H9 (cell line): ENCODE measurements around the gene FCMR. TPM values are rescaled to one million over a fixed set of nuclear protein-coding genes. Genes with fewer than 3 reads are reported as not detected.

ENCODE experiments used
- DNase-seq: peaks from one replicate; pipeline ENCODE4 v3.0.0-alpha.2; 2017
- H2AFZ ChIP-seq: one replicate; pipeline ENCODE4 v1.6.1; 2013; ENCODE audit warnings: mild to moderate bottlenecking, low read length, control low read depth, moderate library complexity
- H2AK5ac ChIP-seq: 2 replicates; pipeline ENCODE4 v1.6.1; 2013; ENCODE audit warnings: low read length, control low read depth, mixed read lengths; ENCODE audit not compliant: insufficient read length
- H2BK120ac ChIP-seq: one replicate; pipeline ENCODE4 v1.6.1; 2013; ENCODE audit warnings: low read depth, mild to moderate bottlenecking, low read length, control low read depth, inconsistent platforms; ENCODE audit not compliant: poor library complexity, severe bottlenecking
- H2BK12ac ChIP-seq: 2 replicates; pipeline ENCODE4 v1.6.1; 2013; ENCODE audit warnings: low read length, control low read depth, mixed read lengths, low read depth; ENCODE audit not compliant: insufficient read length
- H2BK15ac ChIP-seq: 2 replicates; pipeline ENCODE4 v1.6.1; 2013; ENCODE audit warnings: low read depth, low read length, control low read depth
- H2BK20ac ChIP-seq: one replicate; pipeline ENCODE4 v1.6.1; 2013; ENCODE audit warnings: low read depth, mild to moderate bottlenecking, low read length, control low read depth, inconsistent platforms; ENCODE audit not compliant: poor library complexity, severe bottlenecking
- H2BK5ac ChIP-seq: 2 replicates; pipeline ENCODE4 v1.6.1; 2013; ENCODE audit warnings: low read length, control low read depth, mixed read lengths; ENCODE audit not compliant: insufficient read length
- H3K14ac ChIP-seq: 2 replicates; pipeline ENCODE4 v1.6.1; 2013; ENCODE audit warnings: low read length, control low read depth; ENCODE audit not compliant: insufficient read depth
- H3K18ac ChIP-seq: 2 replicates; pipeline ENCODE4 v1.6.1; 2013; ENCODE audit warnings: low read depth, mild to moderate bottlenecking, mixed read lengths, low read length, control low read depth; ENCODE audit not compliant: insufficient read length
- H3K23ac ChIP-seq: 2 replicates; pipeline ENCODE4 v1.6.1; 2013; ENCODE audit warnings: low read length, control low read depth, mixed read lengths, low read depth; ENCODE audit not compliant: insufficient read length
- H3K23me2 ChIP-seq: 2 replicates; pipeline ENCODE4 v1.6.1; 2013; ENCODE audit warnings: low read depth, mild to moderate bottlenecking, mixed read lengths, low read length, control low read depth; ENCODE audit not compliant: insufficient read length, poor library complexity, severe bottlenecking
- H3K27ac ChIP-seq: 2 replicates; pipeline ENCODE4 v1.5.1; 2013; ENCODE audit warnings: low read length, control low read depth, mixed read lengths, low read depth; ENCODE audit not compliant: insufficient read length
- H3K27me3 ChIP-seq: 2 replicates; pipeline ENCODE4 v1.6.1; 2013; ENCODE audit warnings: low read length, control low read depth, inconsistent platforms; ENCODE audit not compliant: insufficient read depth
- H3K4ac ChIP-seq: 2 replicates; pipeline ENCODE4 v1.6.1; 2013; ENCODE audit warnings: low read depth, mild to moderate bottlenecking, control low read depth, inconsistent platforms, low read length, moderate library complexity
- H3K4me1 ChIP-seq: 2 replicates; pipeline ENCODE4 v1.6.1; 2013; ENCODE audit warnings: low read length, control low read depth, inconsistent platforms; ENCODE audit not compliant: insufficient read depth
- H3K4me2 ChIP-seq: 2 replicates; pipeline ENCODE4 v1.6.1; 2013; ENCODE audit warnings: low read length, control low read depth, mixed read lengths; ENCODE audit not compliant: insufficient read length, insufficient read depth
- H3K56ac ChIP-seq: 2 replicates; pipeline ENCODE4 v1.6.1; 2013; ENCODE audit warnings: low read depth, mild to moderate bottlenecking, mixed read lengths, low read length, control low read depth; ENCODE audit not compliant: insufficient read length
- H3K79me1 ChIP-seq: 2 replicates; pipeline ENCODE4 v1.6.1; 2013; ENCODE audit warnings: low read depth, mild to moderate bottlenecking, moderate library complexity, low read length, control low read depth, inconsistent platforms; ENCODE audit not compliant: insufficient read depth, poor library complexity, severe bottlenecking
- H3K79me2 ChIP-seq: 2 replicates; pipeline ENCODE4 v1.6.1; 2013; ENCODE audit warnings: low read length, control low read depth, inconsistent platforms; ENCODE audit not compliant: insufficient read depth
- H3K9ac ChIP-seq: 2 replicates; pipeline ENCODE4 v1.6.1; 2013; ENCODE audit warnings: low read length, control low read depth, mixed read lengths; ENCODE audit not compliant: insufficient read length; ENCODE audit errors: extremely low read depth
- H3K9me3 ChIP-seq: one replicate; pipeline ENCODE4 v1.6.1; 2013; ENCODE audit warnings: low read depth, low read length, inconsistent platforms; ENCODE audit not compliant: control insufficient read depth
- H3T11ph ChIP-seq: one replicate; pipeline ENCODE4 v1.6.1; 2013; ENCODE audit warnings: mild to moderate bottlenecking, low read length, control low read depth, inconsistent platforms
- H4K20me1 ChIP-seq: one replicate; pipeline ENCODE4 v1.6.1; 2013; ENCODE audit not compliant: control insufficient read depth, insufficient read length, insufficient read depth
- H4K5ac ChIP-seq: 2 replicates; pipeline ENCODE4 v1.6.1; 2013; ENCODE audit warnings: low read depth, mild to moderate bottlenecking, mixed read lengths, low read length, control low read depth; ENCODE audit not compliant: insufficient read length
- H4K8ac ChIP-seq: replicated peaks from 2 replicates; pipeline ENCODE4 v1.6.1; 2013; ENCODE audit warnings: low read length, control low read depth, mixed read lengths, low read depth; ENCODE audit not compliant: insufficient read length
- H4K91ac ChIP-seq: 2 replicates; pipeline ENCODE4 v1.6.1; 2013; ENCODE audit warnings: low read depth, mild to moderate bottlenecking, moderate library complexity, mixed read lengths, low read length, control low read depth; ENCODE audit not compliant: insufficient read length
- H3K27ac Mint-ChIP-seq, 3 experiments: 2 replicates in 2 of 3; 3 replicates in 1 of 3; pipeline ENCODE4 v1.8.0; 2020 to 2021; ENCODE audit warnings: mixed read lengths in 3 of 3, mild to moderate bottlenecking in 1 of 3, moderate library complexity in 1 of 3
- H3K27me3 Mint-ChIP-seq: 2 replicates; pipeline ENCODE4 v1.8.0; 2021; ENCODE audit warnings: low read depth, mild to moderate bottlenecking, moderate library complexity, mixed read lengths
- H3K36me3 Mint-ChIP-seq, 3 experiments: 2 replicates in 2 of 3; 3 replicates in 1 of 3; pipeline ENCODE4 v1.8.0; 2020 to 2021; ENCODE audit warnings: low read depth in 3 of 3, mixed read lengths in 3 of 3; ENCODE audit not compliant: insufficient read depth in 1 of 3
- H3K4me1 Mint-ChIP-seq, 2 experiments: 2 replicates each; pipeline ENCODE4 v1.8.0; 2020; ENCODE audit warnings: mixed read lengths in 2 of 2
- H3K4me3 Mint-ChIP-seq, 2 experiments: 2 replicates in 1 of 2; 3 replicates in 1 of 2; pipeline ENCODE4 v1.8.0; 2020 to 2021; ENCODE audit warnings: mild to moderate bottlenecking in 2 of 2, mixed read lengths in 2 of 2, moderate library complexity in 1 of 2
- H3K9me3 Mint-ChIP-seq, 2 experiments: 2 replicates in 1 of 2; 3 replicates in 1 of 2; pipeline ENCODE4 v1.8.0; 2020; ENCODE audit warnings: mild to moderate bottlenecking in 2 of 2, mixed read lengths in 2 of 2, moderate library complexity in 1 of 2
- WGBS: extraction: QIAGEN DNeasy Blood & Tissue Kit; methylation state at CpG from one replicate; pipeline ENCODE4 v1.1.7; 2013; ENCODE audit warnings: missing lambda C conversion rate, low lambda C conversion rate, mixed read lengths; ENCODE audit not compliant: insufficient read length; ENCODE audit errors: extremely low coverage; 5-methylcytosine and 5-hydroxymethylcytosine counted together
- total RNA-seq: library from RNA; stranded (reverse); gene quantifications from 2 replicates; pipeline ENCODE4 v1.2.1, GENCODE V29; 2021
- TF ChIP-seq, protein P1 (sequence below): fragments of 200-600 bp; sonication (generic); conservative IDR thresholded peaks from 3 replicates; pipeline ENCODE4 v1.8.0; 2021; ENCODE audit warnings: antibody characterized with exemption, mild to moderate bottlenecking

The FCMR gene
- total RNA-seq, 1 experiment from 2014 or later: not detected

- Histone ChIP-seq H4K5ac (no peak overlapping the region), H2AFZ (no peak overlapping the region), H4K91ac (no peak overlapping the region), H3K27ac (no peak overlapping the region), H3K27me3 (no peaks in the 10 kb centered on the region), H3K9me3 (no peaks in the 10 kb centered on the region), H3K4me2 (no peak overlapping the region), H3K18ac (no peak overlapping the region), H2BK12ac (no peak overlapping the region), H4K20me1 (no peaks in the 10 kb centered on the region), H3K79me1 (no peaks in the 10 kb centered on the region), H3K14ac (no peak overlapping the region), H3K4ac (no peak overlapping the region), H2AK5ac (no peak overlapping the region), H3K23me2 (no peaks in the 10 kb centered on the region), H3K23ac (no peak overlapping the region), H3K4me1 (no peaks in the 10 kb centered on the region), H3K79me2 (no peaks in the 10 kb centered on the region), H2BK20ac (no peak overlapping the region), H2BK120ac (no peak overlapping the region), H3K9ac (no peak overlapping the region), H3T11ph (no peak overlapping the region), H4K8ac (no peak overlapping the region), H3K56ac (no peak overlapping the region), H2BK5ac (no peak overlapping the region), H2BK15ac (no peak overlapping the region)
- Mint-ChIP-seq H3K9me3 (no peaks in the 10 kb centered on the region), H3K27me3 (peaks cover 13% of the 10 kb centered on the region), H3K36me3 (no peaks in the 10 kb centered on the region), H3K4me3 (no peak overlapping the region), H3K27ac (no peak overlapping the region), H3K4me1 (peaks cover 0 to 6% of the 10 kb centered on the region in 2 experiments; a peak in 2 of 4 replicates)
- TF ChIP-seq, protein P1, sequence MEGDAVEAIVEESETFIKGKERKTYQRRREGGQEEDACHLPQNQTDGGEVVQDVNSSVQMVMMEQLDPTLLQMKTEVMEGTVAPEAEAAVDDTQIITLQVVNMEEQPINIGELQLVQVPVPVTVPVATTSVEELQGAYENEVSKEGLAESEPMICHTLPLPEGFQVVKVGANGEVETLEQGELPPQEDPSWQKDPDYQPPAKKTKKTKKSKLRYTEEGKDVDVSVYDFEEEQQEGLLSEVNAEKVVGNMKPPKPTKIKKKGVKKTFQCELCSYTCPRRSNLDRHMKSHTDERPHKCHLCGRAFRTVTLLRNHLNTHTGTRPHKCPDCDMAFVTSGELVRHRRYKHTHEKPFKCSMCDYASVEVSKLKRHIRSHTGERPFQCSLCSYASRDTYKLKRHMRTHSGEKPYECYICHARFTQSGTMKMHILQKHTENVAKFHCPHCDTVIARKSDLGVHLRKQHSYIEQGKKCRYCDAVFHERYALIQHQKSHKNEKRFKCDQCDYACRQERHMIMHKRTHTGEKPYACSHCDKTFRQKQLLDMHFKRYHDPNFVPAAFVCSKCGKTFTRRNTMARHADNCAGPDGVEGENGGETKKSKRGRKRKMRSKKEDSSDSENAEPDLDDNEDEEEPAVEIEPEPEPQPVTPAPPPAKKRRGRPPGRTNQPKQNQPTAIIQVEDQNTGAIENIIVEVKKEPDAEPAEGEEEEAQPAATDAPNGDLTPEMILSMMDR: no peak
- no CpG with 5 or more reads among the region's 5 CpGs for WGBS
- DNase-seq: no peak
Measured at GRCh38 chr1:206957639-206958038, 35.9 kb upstream of the FCMR start.
